ENCODE results near the gene BRF1.
"Not testable (repeated sequence)": the region's sequence is repeated elsewhere in the genome, so short reads cannot be mapped to it uniquely, and the experiment has no call there.

DNA sequence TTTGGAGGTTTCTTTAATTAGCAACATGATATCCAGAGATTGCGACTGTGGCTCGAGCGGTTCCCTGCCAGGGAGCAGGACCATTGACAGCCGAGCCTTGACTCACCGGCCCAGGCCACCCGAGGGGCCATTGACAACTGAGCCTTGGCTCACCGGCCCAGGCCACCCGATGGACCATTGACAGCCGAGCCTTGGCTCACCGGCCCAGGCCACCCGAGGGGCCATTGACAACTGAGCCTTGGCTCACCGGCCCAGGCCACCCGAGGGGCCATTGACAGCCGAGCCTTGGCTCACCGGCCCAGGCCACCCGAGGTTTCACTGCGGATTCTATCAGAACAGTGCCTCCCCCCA is 26.9 kb upstream of the BRF1 start:
- TF ChIP-seq, protein P1, sequence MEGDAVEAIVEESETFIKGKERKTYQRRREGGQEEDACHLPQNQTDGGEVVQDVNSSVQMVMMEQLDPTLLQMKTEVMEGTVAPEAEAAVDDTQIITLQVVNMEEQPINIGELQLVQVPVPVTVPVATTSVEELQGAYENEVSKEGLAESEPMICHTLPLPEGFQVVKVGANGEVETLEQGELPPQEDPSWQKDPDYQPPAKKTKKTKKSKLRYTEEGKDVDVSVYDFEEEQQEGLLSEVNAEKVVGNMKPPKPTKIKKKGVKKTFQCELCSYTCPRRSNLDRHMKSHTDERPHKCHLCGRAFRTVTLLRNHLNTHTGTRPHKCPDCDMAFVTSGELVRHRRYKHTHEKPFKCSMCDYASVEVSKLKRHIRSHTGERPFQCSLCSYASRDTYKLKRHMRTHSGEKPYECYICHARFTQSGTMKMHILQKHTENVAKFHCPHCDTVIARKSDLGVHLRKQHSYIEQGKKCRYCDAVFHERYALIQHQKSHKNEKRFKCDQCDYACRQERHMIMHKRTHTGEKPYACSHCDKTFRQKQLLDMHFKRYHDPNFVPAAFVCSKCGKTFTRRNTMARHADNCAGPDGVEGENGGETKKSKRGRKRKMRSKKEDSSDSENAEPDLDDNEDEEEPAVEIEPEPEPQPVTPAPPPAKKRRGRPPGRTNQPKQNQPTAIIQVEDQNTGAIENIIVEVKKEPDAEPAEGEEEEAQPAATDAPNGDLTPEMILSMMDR (conservative IDR thresholded peaks at IDR 0.05): not testable (repeated sequence)
- not testable (repeated sequence) for TF ChIP-seq ZFX (IDR thresholded peaks at IDR 0.05)
